Measurements from ENCODE around the gene SORCS3. TPM values are rescaled to one million over a fixed set of nuclear protein-coding genes. Genes with fewer than 3 reads are reported as not detected.

Gene SORCS3
- total RNA-seq, 1 donor from 2014 or later: 0.25 TPM

- DNase-seq (ENCODE audit: extremely low spot score in 2 of 2): no peak
- no peak overlapping the region for H3K27ac ChIP-seq
- H3K4me3 ChIP-seq: no peak overlapping the region
- H3K4me1 ChIP-seq: no peaks in the 10 kb centered on the region
- TF ChIP-seq POLR2A (IDR thresholded peaks at IDR 0.05) (no peak), CTCF (IDR thresholded peaks at IDR 0.05) (no peak)
- no peaks in the 10 kb centered on the region for H3K9me3 ChIP-seq
- intact Hi-C loops (cut with DNase I): no loop called here
- H3K36me3 ChIP-seq: no peaks in the 10 kb centered on the region
- H3K27me3 ChIP-seq: no peaks in the 10 kb centered on the region
These were observed 194.3 kb downstream of the SORCS3 start for GRCh38 chr10:104835422-104835821.

GRCh38 chr10:104842704-104843103, 201.6 kb downstream of the SORCS3 start:
- intact Hi-C loops (cut with DNase I): no loop called here

GRCh38 chr10:104844073-104844472, 203.0 kb downstream of the SORCS3 start:
- Histone ChIP-seq H3K4me3 (no peak overlapping the region), H3K4me1 (no peaks in the 10 kb centered on the region), H3K27me3 (no peaks in the 10 kb centered on the region), H3K9me3 (no peaks in the 10 kb centered on the region), H3K36me3 (no peaks in the 10 kb centered on the region), H3K27ac (no peak overlapping the region)
- intact Hi-C loops (cut with DNase I): no loop called here
- DNase-seq (ENCODE audit: extremely low spot score in 2 of 2): no peak
- TF ChIP-seq POLR2A (IDR thresholded peaks at IDR 0.05) (no peak), CTCF (IDR thresholded peaks at IDR 0.05) (no peak), POLR2AphosphoS5 (IDR thresholded peaks at IDR 0.05; ENCODE audit: insufficient read depth in 1 of 2, low read depth in 1 of 2) (no peak)

More at GRCh38 chr10:104842704-104843103, 201.6 kb downstream of the SORCS3 start:
- H3K27ac ChIP-seq: no peak overlapping the region
- H3K9me3 ChIP-seq: no peaks in the 10 kb centered on the region
- no peak overlapping the region for H3K4me3 ChIP-seq
- no peaks in the 10 kb centered on the region for H3K36me3 ChIP-seq
- H3K27me3 ChIP-seq: no peaks in the 10 kb centered on the region
- no peak for TF ChIP-seq CTCF (IDR thresholded peaks at IDR 0.05)
- TF ChIP-seq POLR2A (IDR thresholded peaks at IDR 0.05): no peak
- TF ChIP-seq POLR2AphosphoS5 (IDR thresholded peaks at IDR 0.05; ENCODE audit: insufficient read depth in 1 of 2, low read depth in 1 of 2): no peak
- H3K4me1 ChIP-seq: no peaks in the 10 kb centered on the region
- DNase-seq (ENCODE audit: extremely low spot score in 2 of 2): no peak

- H3K27ac ChIP-seq: no peak overlapping the region
- DNase-seq (ENCODE audit: extremely low spot score in 2 of 2): no peak
- TF ChIP-seq POLR2A (IDR thresholded peaks at IDR 0.05) (no peak), CTCF (IDR thresholded peaks at IDR 0.05) (no peak), POLR2AphosphoS5 (IDR thresholded peaks at IDR 0.05; ENCODE audit: insufficient read depth in 1 of 2, low read depth in 1 of 2) (no peak)
- no peaks in the 10 kb centered on the region for H3K4me1 ChIP-seq
- H3K36me3 ChIP-seq: no peaks in the 10 kb centered on the region
- H3K9me3 ChIP-seq: no peaks in the 10 kb centered on the region
- no peak overlapping the region for H3K4me3 ChIP-seq
- intact Hi-C loops (cut with DNase I): no loop called here
- no peaks in the 10 kb centered on the region for H3K27me3 ChIP-seq
These were observed 208.9 kb downstream of the SORCS3 start for GRCh38 chr10:104850023-104850422.

GRCh38 chr10:104867966-104868598, 227.0 kb downstream of the SORCS3 start:
- no peaks in the 10 kb centered on the region for H3K9me3 ChIP-seq
- H3K27me3 ChIP-seq: no peaks in the 10 kb centered on the region
- DNase-seq (ENCODE audit: extremely low spot score in 2 of 2): no peak
- TF ChIP-seq CTCF (IDR thresholded peaks at IDR 0.05) (no peak), POLR2AphosphoS5 (IDR thresholded peaks at IDR 0.05; ENCODE audit: insufficient read depth in 1 of 2, low read depth in 1 of 2) (no peak), POLR2A (IDR thresholded peaks at IDR 0.05) (no peak)
- no peaks in the 10 kb centered on the region for H3K36me3 ChIP-seq
- intact Hi-C loops (cut with DNase I): no loop called here
- H3K27ac ChIP-seq: no peak overlapping the region
- H3K4me1 ChIP-seq: no peaks in the 10 kb centered on the region
- no peak overlapping the region for H3K4me3 ChIP-seq
